ENCODE measurements around the gene ALPK3.

Gene ALPK3

DNA sequence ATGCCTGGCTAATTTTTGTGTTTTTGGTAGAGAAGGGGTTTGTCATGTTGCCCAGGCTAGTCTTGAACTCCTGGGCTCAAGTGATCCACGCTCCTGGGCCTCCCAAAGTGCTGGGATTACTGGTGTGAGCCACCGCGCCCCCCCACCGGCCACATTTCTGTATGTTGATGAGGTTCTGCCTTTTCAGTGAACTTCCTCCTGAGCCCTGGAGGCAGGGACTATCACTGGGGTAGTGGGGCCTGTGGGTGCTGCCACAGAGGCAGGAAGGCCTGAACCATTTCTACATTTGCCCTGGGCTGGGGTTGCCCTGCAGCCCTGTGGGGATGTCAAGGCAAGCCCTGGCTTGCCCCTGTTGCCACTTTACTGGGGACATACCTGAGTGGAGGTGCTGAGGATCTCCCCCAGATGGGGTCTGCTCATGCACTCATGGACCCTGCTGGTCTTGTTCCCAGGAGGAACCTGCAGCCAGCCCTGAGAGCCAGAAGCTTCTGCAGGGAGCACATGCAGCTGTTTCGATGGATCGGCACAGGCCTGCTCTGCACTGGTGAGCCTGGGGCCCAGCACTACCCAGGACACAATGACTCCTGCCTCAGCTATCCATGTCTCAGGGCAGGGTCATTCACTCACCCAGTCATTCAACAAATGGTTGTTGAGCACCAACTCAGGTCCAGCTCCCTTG lies 73.0 kb downstream of the ALPK3 start:
- no peak overlapping the region for H3K4me3 ChIP-seq (ENCODE audit: low read length)
- DNase-seq (ENCODE audit: low read depth): no peak
- TF ChIP-seq, protein P1, sequence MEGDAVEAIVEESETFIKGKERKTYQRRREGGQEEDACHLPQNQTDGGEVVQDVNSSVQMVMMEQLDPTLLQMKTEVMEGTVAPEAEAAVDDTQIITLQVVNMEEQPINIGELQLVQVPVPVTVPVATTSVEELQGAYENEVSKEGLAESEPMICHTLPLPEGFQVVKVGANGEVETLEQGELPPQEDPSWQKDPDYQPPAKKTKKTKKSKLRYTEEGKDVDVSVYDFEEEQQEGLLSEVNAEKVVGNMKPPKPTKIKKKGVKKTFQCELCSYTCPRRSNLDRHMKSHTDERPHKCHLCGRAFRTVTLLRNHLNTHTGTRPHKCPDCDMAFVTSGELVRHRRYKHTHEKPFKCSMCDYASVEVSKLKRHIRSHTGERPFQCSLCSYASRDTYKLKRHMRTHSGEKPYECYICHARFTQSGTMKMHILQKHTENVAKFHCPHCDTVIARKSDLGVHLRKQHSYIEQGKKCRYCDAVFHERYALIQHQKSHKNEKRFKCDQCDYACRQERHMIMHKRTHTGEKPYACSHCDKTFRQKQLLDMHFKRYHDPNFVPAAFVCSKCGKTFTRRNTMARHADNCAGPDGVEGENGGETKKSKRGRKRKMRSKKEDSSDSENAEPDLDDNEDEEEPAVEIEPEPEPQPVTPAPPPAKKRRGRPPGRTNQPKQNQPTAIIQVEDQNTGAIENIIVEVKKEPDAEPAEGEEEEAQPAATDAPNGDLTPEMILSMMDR (IDR thresholded peaks at IDR 0.05; ENCODE audit: insufficient read depth, low read depth, low read length, missing control alignments): no peak

DNA sequence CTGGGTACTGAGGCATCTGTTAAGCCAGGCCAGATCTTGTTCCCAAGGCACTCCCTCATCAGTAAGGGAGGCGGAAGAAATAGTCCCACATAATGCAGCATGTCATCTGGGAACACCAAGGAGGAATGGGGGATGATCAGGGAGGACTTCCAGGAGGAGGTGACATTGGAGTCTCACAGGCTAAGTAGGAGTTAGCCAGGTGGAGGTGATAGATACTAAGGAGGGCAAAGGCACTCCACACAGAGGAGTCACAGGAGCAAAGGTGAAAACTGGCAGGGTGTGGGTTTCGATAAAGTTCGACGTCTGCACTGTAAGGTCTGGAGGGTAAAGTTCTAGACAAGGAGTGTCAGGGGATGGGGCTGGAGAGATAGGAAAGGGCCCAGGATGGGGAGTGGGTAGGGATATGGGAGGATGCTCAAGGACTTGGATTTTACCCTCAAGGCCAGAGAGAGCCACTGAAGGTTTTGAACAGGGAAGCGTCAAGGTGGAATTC lies 73.6 kb downstream of the ALPK3 start:
- TF ChIP-seq, protein P1 (IDR thresholded peaks at IDR 0.05; ENCODE audit: insufficient read depth, low read depth, low read length, missing control alignments): no peak
- DNase-seq (ENCODE audit: low read depth): no peak
- H3K4me3 ChIP-seq (ENCODE audit: low read length): no peak overlapping the region

DNA sequence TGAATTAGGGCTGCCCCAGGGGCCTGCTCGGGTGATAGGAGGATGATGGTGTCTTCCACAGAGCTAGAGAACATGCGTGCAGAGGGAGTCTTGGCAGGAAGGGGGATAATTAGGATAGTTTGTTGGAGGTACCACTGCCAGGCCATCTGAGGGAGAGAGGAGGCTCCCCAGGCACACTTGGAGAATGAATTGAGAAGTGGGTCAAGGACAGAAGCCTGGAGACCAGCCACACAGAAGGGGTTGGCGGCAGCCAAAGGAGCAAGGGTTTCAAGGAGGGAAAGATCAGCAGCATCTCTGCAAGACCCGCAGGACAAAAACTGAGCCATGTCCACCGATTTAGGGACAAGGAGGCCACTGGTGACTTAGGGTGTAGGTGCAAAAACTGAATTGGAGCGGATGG lies 74.2 kb downstream of the ALPK3 start:
- no peak overlapping the region for H3K4me3 ChIP-seq (ENCODE audit: low read length)
- TF ChIP-seq, protein P1 (IDR thresholded peaks at IDR 0.05; ENCODE audit: insufficient read depth, low read depth, low read length, missing control alignments): no peak
- no peak for DNase-seq (ENCODE audit: low read depth)

DNA sequence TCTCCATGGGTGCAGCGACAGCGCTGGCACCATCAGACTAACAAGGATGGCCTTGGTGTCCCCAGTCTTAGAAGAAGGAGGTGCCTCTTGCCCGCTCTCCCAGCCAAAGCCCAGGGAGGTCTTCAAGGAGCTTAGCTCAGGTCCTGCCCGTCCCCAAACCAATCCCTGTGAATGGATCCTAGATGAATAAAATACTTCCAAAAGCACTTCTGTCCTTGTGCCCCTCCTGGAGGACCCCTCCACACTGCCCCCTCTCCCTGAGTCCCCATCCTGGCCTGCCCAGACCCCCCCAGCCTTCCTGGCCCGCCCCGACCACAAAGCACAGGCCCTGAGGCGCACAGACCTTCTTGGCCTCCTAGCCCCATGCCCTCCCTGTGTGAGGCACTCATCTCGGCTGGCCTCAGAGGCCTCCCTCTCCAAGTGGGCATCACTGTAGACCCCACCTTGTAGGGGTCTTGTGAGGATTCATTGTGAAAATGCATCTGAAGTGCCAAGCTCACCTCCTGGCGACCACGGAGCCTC lies 75.7 kb downstream of the ALPK3 start:
- TF ChIP-seq, protein P1 (IDR thresholded peaks at IDR 0.05; ENCODE audit: insufficient read depth, low read depth, low read length, missing control alignments): no peak
- no peak overlapping the region for H3K4me3 ChIP-seq (ENCODE audit: low read length)
- DNase-seq (ENCODE audit: low read depth): no peak

DNA sequence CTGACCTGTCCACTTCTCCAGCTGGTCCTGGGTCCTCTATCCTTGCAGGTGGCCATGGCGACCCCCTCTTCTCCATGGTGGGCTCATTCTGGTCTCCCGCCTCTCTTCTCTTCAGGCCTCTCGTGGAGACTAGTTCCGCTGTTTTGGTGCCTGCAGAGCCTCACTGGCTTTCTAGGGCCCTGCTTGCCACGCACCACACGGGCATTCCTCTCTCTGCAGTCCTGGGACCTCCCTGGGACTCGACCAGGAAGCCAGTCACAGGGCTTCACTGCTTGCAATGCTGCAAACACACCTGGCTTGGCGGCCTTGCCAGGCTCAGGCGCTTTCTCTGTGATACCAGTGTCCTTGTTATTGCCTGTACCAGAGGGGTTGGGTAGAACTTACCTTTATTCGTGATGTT lies 76.5 kb downstream of the ALPK3 start:
- TF ChIP-seq, protein P1 (IDR thresholded peaks at IDR 0.05; ENCODE audit: insufficient read depth, low read depth, low read length, missing control alignments): no peak

DNA sequence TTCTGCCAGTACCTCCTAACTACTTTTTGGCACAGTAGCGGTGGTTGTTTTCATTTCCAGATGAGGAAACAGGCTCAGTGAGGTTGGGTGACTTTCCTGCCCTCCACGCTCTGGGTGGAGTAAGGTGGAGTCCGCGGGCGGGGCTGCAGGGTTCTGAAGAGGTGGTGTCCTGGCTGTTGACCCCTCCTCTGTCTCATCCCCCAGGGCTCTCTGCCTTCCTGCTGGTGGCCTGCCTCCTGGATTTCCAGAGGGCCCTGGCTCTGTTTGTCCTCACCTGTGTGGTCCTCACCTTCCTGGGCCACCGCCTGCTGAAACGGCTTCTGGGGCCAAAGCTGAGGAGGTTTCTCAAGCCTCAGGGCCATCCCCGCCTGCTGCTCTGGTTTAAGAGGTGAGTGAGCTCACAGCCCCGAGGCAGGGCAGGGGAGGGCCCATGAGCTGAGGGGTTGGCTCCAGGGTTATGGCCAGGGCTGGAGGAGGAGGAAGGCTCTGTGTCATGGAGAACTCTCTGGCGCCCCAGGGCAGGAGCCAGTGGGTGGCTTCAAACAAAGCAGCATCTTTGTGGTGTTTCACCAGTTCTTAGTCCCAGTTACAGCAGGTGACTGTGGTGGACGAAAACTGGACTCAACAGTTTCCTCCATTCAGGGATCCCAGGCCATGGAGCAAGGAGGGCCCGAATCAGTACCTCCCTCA lies 77.7 kb downstream of the ALPK3 start:
- TF ChIP-seq, protein P1 (IDR thresholded peaks at IDR 0.05; ENCODE audit: insufficient read depth, low read depth, low read length, missing control alignments): no peak
- DNase-seq (ENCODE audit: low read depth): no peak
- H3K4me3 ChIP-seq (ENCODE audit: low read length): no peak overlapping the region

More for the DNA sequence above, 76.5 kb downstream of the ALPK3 start:
- no peak overlapping the region for H3K4me3 ChIP-seq (ENCODE audit: low read length)
- DNase-seq (ENCODE audit: low read depth): no peak

Data from epithelial cell of esophagus (primary cell).